Panc1 (cell line): ENCODE data around the gene EBNA1BP2. TPM values are rescaled to one million over a fixed set of nuclear protein-coding genes. Genes with fewer than 3 reads are reported as not detected.
"Not testable (repeated sequence)": the region's sequence is repeated elsewhere in the genome, so short reads cannot be mapped to it uniquely, and the experiment has no call there.

Experiments used
- ATAC-seq: fragments of 200-7000 bp; cut with Tn5 transposase; 2 replicates; pipeline ENCODE4 v1.9.1; 2020; ENCODE audit warnings: mild to moderate bottlenecking, moderate library complexity
- BruUV-seq: library from RNA; stranded (reverse); fragments of 400-500 nt; replicated peaks from 2 replicates; lab custom pipeline; 2021; lab: Mats Ljungman, UMichigan
- CTCF ChIA-PET: fragments of 300-600 bp; sonication (Branson Sonifier 250); formaldehyde crosslinking; loops from one replicate; lab custom pipeline; 2022; ENCODE audit warnings: antibody characterized with exemption; lab: Charles Lee
- POLR2A ChIA-PET: fragments of 300-600 bp; sonication (Branson Sonifier 250); formaldehyde crosslinking; loops from one replicate; lab custom pipeline; 2022; ENCODE audit warnings: antibody characterized with exemption; lab: Charles Lee
- DNase-seq: peaks from one replicate; pipeline ENCODE4 v3.0.0-alpha.2; 2010; ENCODE audit warnings: low read depth, low spot score
- H3K27ac ChIP-seq: 2 replicates; pipeline ENCODE4 v1.5.1; 2011; ENCODE audit warnings: mild to moderate bottlenecking, low read length, inconsistent platforms
- H3K27me3 ChIP-seq: fragments of 200-500 bp; sonication (Bioruptor generic); 2 replicates; pipeline ENCODE4 v1.6.0; 2014; ENCODE audit warnings: low read length, inconsistent platforms; ENCODE audit not compliant: control insufficient read depth, insufficient read depth
- H3K36me3 ChIP-seq: fragments of 200-500 bp; sonication (Bioruptor generic); 2 replicates; pipeline ENCODE4 v1.5.1; 2014; ENCODE audit warnings: inconsistent platforms, mild to moderate bottlenecking, low read length, moderate library complexity; ENCODE audit not compliant: control insufficient read depth, insufficient read depth
- H3K4me1 ChIP-seq: 2 replicates; pipeline ENCODE4 v1.5.1; 2011; ENCODE audit warnings: inconsistent platforms, mild to moderate bottlenecking, low read length, moderate library complexity; ENCODE audit not compliant: control insufficient read depth, insufficient read depth
- H3K4me3 ChIP-seq, 2 experiments: 2 replicates each; pipeline ENCODE4 v1.5.1; 2011 to 2012; ENCODE audit warnings: low read depth in 2 of 2, low read length in 2 of 2, mild to moderate bottlenecking in 2 of 2, inconsistent platforms in 1 of 2, moderate library complexity in 1 of 2
- H3K9me3 ChIP-seq: fragments of 200-500 bp; sonication (Bioruptor generic); 2 replicates; pipeline ENCODE4 v1.5.1; 2014; ENCODE audit warnings: low read depth, mild to moderate bottlenecking, inconsistent platforms, low read length, moderate library complexity; ENCODE audit not compliant: control insufficient read depth, insufficient read depth
- CTCF ChIP-seq: fragments of 450-650 bp; IDR thresholded peaks from 2 replicates; pipeline ENCODE4 v1.5.1; 2017; ENCODE audit warnings: mild to moderate bottlenecking
- POLR2AphosphoS5 ChIP-seq: IDR thresholded peaks from 2 replicates; pipeline ENCODE4 v1.6.1; 2012; ENCODE audit warnings: mild to moderate bottlenecking, low read depth, low read length, moderate library complexity
- REST ChIP-seq, 2 experiments: IDR thresholded peaks; 2 replicates each; pipeline ENCODE4 v1.6.1; 2011 to 2012; ENCODE audit warnings: low read depth in 2 of 2, control low read depth in 1 of 2, low read length in 1 of 2, mild to moderate bottlenecking in 1 of 2, moderate library complexity in 1 of 2; ENCODE audit not compliant: insufficient read depth in 1 of 2
- SIN3A ChIP-seq: IDR thresholded peaks from 2 replicates; pipeline ENCODE4 v1.6.1; 2012; ENCODE audit warnings: low read depth, mild to moderate bottlenecking, low read length, moderate library complexity, borderline replicate concordance; ENCODE audit not compliant: insufficient read depth
- TCF7L2 ChIP-seq: IDR thresholded peaks from 2 replicates; pipeline ENCODE4 v1.6.1; 2011; ENCODE audit warnings: mild to moderate bottlenecking, low read depth, low read length, inconsistent platforms
- in situ Hi-C: cut with HindIII; loops from 2 replicates; pipeline ENCODE4 v1.10.0; 2016; ENCODE audit warnings: low sequenced_read_pairs, low pct_unique_long_range_greater_than_20kb
- intact Hi-C: fragments of 100-400 bp; cut with micrococcal nuclease; formaldehyde crosslinking; loops from one replicate; pipeline ENCODE4 v1.10.0; 2022; ENCODE audit not compliant: unreplicated experiment
- total RNA-seq: library from RNA; stranded (reverse); gene quantifications from one replicate; pipeline ENCODE4 v1.2.1, GENCODE V29; 2021; ENCODE audit not compliant: unreplicated experiment

The EBNA1BP2 gene
- total RNA-seq, 1 experiment from 2014 or later = 144 TPM

- no TSS peak for BruUV-seq
- POLR2A ChIA-PET = no interaction called here
- no peak for ATAC-seq
- no peaks in the 10 kb centered on the region for H3K9me3 ChIP-seq
- in situ Hi-C loops (no loop called here), intact Hi-C loops (no loop called here)
- H3K4me3 ChIP-seq = no peak overlapping the region
- no peak overlapping the region for H3K27ac ChIP-seq
- TF ChIP-seq TCF7L2 (no peak), REST (IDR thresholded peaks at IDR 0.05; ENCODE audit: insufficient read depth in 1 of 2, low read depth in 2 of 2, low read length in 1 of 2) (no peak), CTCF (no peak), POLR2AphosphoS5 (no peak), SIN3A (no peak)
- no peak for DNase-seq
- CTCF ChIA-PET = no interaction called here
- no peaks in the 10 kb centered on the region for H3K36me3 ChIP-seq
- no peaks in the 10 kb centered on the region for H3K4me1 ChIP-seq
- H3K27me3 ChIP-seq = no peaks in the 10 kb centered on the region
Measured at GRCh38 chr1:43140010-43140409, 32.1 kb downstream of the EBNA1BP2 start.

- H3K9me3 ChIP-seq, intact Hi-C loops, H3K36me3 ChIP-seq, H3K4me1 ChIP-seq, H3K27ac ChIP-seq, CTCF ChIA-PET, POLR2A ChIA-PET, H3K27me3 ChIP-seq, H3K4me3 ChIP-seq, BruUV-seq, ATAC-seq, DNase-seq, in situ Hi-C loops: not testable (repeated sequence)
Measured at GRCh38 chr1:43139295-43139694, 32.8 kb downstream of the EBNA1BP2 start.

- Histone ChIP-seq H3K36me3 (no peaks in the 10 kb centered on the region), H3K9me3 (no peaks in the 10 kb centered on the region), H3K27me3 (no peaks in the 10 kb centered on the region), H3K27ac (no peak overlapping the region), H3K4me1 (no peaks in the 10 kb centered on the region), H3K4me3 (no peak overlapping the region)
- DNase-seq = no peak
- ChIA-PET POLR2A (no interaction called here), CTCF (no interaction called here)
- TF ChIP-seq SIN3A (no peak), REST (IDR thresholded peaks at IDR 0.05; ENCODE audit: insufficient read depth in 1 of 2, low read depth in 2 of 2, low read length in 1 of 2) (no peak), TCF7L2 (no peak), POLR2AphosphoS5 (no peak), CTCF (no peak)
- in situ Hi-C loops = no loop called here
- intact Hi-C loops = no loop called here
- no TSS peak for BruUV-seq
- ATAC-seq = no peak
Measured at GRCh38 chr1:43137445-43138052, 34.5 kb downstream of the EBNA1BP2 start.
